OCI-LY7 (cell line): ENCODE measurements around the gene C16orf86. TPM values are rescaled to one million over a fixed set of nuclear protein-coding genes. Genes with fewer than 3 reads are reported as not detected.

ENCODE experiments used
- BruUV-seq: library from RNA; stranded (reverse); fragments of 400-500 nt; replicated peaks from 2 replicates; lab custom pipeline; 2021; lab: Mats Ljungman, UMichigan
- CTCF ChIA-PET: fragments of 300-600 bp; sonication (Branson Sonifier 250); formaldehyde crosslinking; loops from one replicate; lab custom pipeline; 2022; ENCODE audit warnings: antibody characterized with exemption; ENCODE audit not compliant: unreplicated experiment; lab: Charles Lee
- POLR2A ChIA-PET: fragments of 300-600 bp; sonication (Branson Sonifier 250); formaldehyde crosslinking; loops from one replicate; lab custom pipeline; 2022; ENCODE audit warnings: antibody characterized with exemption; lab: Charles Lee
- DNase-seq: peaks from one replicate; pipeline ENCODE4 v3.0.0-alpha.2; 2015; ENCODE audit warnings: low spot score
- H2AFZ ChIP-seq: fragments of 200-600 bp; sonication (generic), shearing (Covaris generic); 2 replicates; pipeline ENCODE4 v1.6.1; 2014; ENCODE audit warnings: mild to moderate bottlenecking, antibody characterized with exemption, low read length, moderate library complexity
- H3K27ac ChIP-seq: fragments of 200-600 bp; sonication (generic); 2 replicates; pipeline ENCODE4 v1.5.1; 2014; ENCODE audit warnings: mixed run types, low read depth, mild to moderate bottlenecking, moderate library complexity, low read length, inconsistent platforms; ENCODE audit not compliant: poor library complexity, severe bottlenecking
- H3K36me3 ChIP-seq: fragments of 200-600 bp; sonication (generic); 2 replicates; pipeline ENCODE4 v1.6.1; 2014; ENCODE audit warnings: mild to moderate bottlenecking, antibody characterized with exemption, low read length, moderate library complexity, mixed read lengths; ENCODE audit not compliant: insufficient read depth
- H3K4me1 ChIP-seq: fragments of 200-600 bp; sonication (generic); 2 replicates; pipeline ENCODE4 v1.5.1; 2014; ENCODE audit warnings: mild to moderate bottlenecking, low read length; ENCODE audit not compliant: insufficient read depth, poor library complexity, severe bottlenecking
- H3K4me2 ChIP-seq: fragments of 200-600 bp; sonication (generic); 2 replicates; pipeline ENCODE4 v1.6.1; 2014; ENCODE audit warnings: mild to moderate bottlenecking, low read length
- H3K4me3 ChIP-seq: fragments of 200-600 bp; sonication (generic); 2 replicates; pipeline ENCODE4 v1.5.1; 2014; ENCODE audit warnings: mild to moderate bottlenecking, low read depth, low read length; ENCODE audit not compliant: poor library complexity, severe bottlenecking
- H3K79me2 ChIP-seq: fragments of 200-600 bp; sonication (generic); 2 replicates; pipeline ENCODE4 v1.6.1; 2016; ENCODE audit warnings: low read depth, mild to moderate bottlenecking, low read length, moderate library complexity, mixed read lengths; ENCODE audit not compliant: insufficient read depth
- H3K9me2 ChIP-seq: fragments of 200-600 bp; sonication (generic); 2 replicates; pipeline ENCODE4 v1.6.1; 2016; ENCODE audit warnings: mild to moderate bottlenecking, low read length, mixed read lengths; ENCODE audit not compliant: insufficient read depth
- H3K9me3 ChIP-seq: fragments of 200-600 bp; sonication (generic); 2 replicates; pipeline ENCODE4 v1.6.1; 2014; ENCODE audit warnings: mild to moderate bottlenecking, mixed run types, low read length, mixed read lengths
- H4K20me1 ChIP-seq: fragments of 200-600 bp; sonication (generic); 2 replicates; pipeline ENCODE4 v1.6.1; 2014; ENCODE audit warnings: mild to moderate bottlenecking, antibody characterized with exemption, low read length, moderate library complexity, mixed read lengths; ENCODE audit not compliant: insufficient read depth
- EZH2phosphoT487 ChIP-seq: fragments of 200-600 bp; sonication (generic); IDR thresholded peaks from 2 replicates; pipeline ENCODE4 v1.6.1; 2018; ENCODE audit warnings: low read depth, borderline replicate concordance, mild to moderate bottlenecking, mixed run types, antibody characterized with exemption, low read length, moderate library complexity, mixed read lengths
- intact Hi-C: fragments of 100-400 bp; cut with micrococcal nuclease; formaldehyde crosslinking; loops from one replicate; pipeline ENCODE4 v1.10.0; 2022; ENCODE audit not compliant: unreplicated experiment
- total RNA-seq, 2 experiments: library from RNA; depleted of rRNA in 1 of 2; stranded (reverse); fragments of >200 nt in 1 of 2; shearing (Covaris generic) in 1 of 2; gene quantifications; 2 replicates each; pipeline ENCODE4 v1.2.3, GENCODE V29; 2014 to 2022
- TF ChIP-seq, protein P1 (sequence below): fragments of 200-600 bp; sonication (generic); conservative IDR thresholded peaks from 2 replicates; pipeline ENCODE4 v1.5.1; 2014; ENCODE audit warnings: mild to moderate bottlenecking, antibody characterized with exemption, low read length, moderate library complexity, mixed read lengths

Gene C16orf86
- total RNA-seq, 2 experiments from 2014 or later = 4.7 to 7.8 TPM

DNA sequence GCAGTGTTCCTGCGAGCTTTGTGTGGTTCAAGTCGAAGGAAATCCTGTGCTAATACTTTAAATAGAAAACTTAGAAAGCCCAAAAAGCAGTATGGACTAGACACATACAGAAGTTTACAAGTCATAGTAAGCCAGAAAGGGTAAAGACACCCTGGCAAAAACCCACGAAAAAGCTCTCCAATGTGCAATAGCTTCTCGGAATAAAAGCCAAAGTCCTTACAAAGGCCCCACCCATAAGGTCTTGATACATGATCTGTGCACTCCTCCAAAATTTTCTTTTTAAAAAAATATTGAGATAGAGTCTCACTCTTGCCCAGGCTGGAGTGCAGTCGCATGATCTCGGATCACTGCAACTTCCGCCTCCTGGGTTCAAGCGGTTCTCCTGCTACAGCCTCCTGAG, 10.3 kb downstream of the C16orf86 start:
- POLR2A ChIA-PET = interaction anchor here (1.2 kb wide), 1 partner anchor 16 kb away, joined by 3 read pairs; no protein-coding TSS in a partner anchor
- no peaks in the 10 kb centered on the region for H3K4me1 ChIP-seq
- intact Hi-C loops = loop anchor here (10.0 kb wide), 1 partner anchor 368 kb away; no protein-coding TSS in a partner anchor
- no peak for DNase-seq
- no peak overlapping the region for H3K4me3 ChIP-seq
- no peaks in the 10 kb centered on the region for H3K36me3 ChIP-seq
- no peaks in the 10 kb centered on the region for H3K9me3 ChIP-seq
- TF ChIP-seq EZH2phosphoT487 = no peak
- TF ChIP-seq, protein P1, sequence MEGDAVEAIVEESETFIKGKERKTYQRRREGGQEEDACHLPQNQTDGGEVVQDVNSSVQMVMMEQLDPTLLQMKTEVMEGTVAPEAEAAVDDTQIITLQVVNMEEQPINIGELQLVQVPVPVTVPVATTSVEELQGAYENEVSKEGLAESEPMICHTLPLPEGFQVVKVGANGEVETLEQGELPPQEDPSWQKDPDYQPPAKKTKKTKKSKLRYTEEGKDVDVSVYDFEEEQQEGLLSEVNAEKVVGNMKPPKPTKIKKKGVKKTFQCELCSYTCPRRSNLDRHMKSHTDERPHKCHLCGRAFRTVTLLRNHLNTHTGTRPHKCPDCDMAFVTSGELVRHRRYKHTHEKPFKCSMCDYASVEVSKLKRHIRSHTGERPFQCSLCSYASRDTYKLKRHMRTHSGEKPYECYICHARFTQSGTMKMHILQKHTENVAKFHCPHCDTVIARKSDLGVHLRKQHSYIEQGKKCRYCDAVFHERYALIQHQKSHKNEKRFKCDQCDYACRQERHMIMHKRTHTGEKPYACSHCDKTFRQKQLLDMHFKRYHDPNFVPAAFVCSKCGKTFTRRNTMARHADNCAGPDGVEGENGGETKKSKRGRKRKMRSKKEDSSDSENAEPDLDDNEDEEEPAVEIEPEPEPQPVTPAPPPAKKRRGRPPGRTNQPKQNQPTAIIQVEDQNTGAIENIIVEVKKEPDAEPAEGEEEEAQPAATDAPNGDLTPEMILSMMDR = no peak
- no peaks in the 10 kb centered on the region for H3K9me2 ChIP-seq
- H4K20me1 ChIP-seq = no peaks in the 10 kb centered on the region
- no peak overlapping the region for H2AFZ ChIP-seq
- no TSS peak for BruUV-seq
- H3K27ac ChIP-seq = no peak overlapping the region
- CTCF ChIA-PET = no interaction called here
- H3K4me2 ChIP-seq = no peak overlapping the region
- H3K79me2 ChIP-seq = no peaks in the 10 kb centered on the region

DNA sequence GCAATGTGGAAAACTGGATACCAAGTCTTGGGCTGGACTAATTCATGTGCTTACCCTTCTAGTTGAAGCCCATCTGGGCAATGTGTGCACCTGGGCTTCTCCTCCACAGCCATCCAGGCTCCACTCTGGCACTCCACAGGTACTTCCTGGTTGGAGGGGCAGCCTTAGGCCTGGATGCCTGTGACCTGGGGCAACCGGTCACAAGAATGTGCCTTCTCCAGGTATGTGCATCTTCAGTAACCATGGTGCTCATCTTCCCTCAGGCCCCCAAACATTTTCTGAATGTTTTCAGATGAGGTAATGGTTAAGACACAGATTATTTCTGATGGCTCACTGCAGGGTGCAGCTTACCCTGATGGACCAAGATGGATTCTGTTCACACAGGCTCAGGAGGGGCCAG, 11.1 kb downstream of the C16orf86 start:
- no peaks in the 10 kb centered on the region for H3K79me2 ChIP-seq
- BruUV-seq = no TSS peak
- H3K36me3 ChIP-seq = no peaks in the 10 kb centered on the region
- no peaks in the 10 kb centered on the region for H4K20me1 ChIP-seq
- no peak for DNase-seq
- intact Hi-C loops = loop anchor here (10.0 kb wide), 1 partner anchor 367 kb away; no protein-coding TSS in a partner anchor
- TF ChIP-seq EZH2phosphoT487 = no peak
- TF ChIP-seq, protein P1 = no peak
- no peaks in the 10 kb centered on the region for H3K4me1 ChIP-seq
- no peak overlapping the region for H3K4me3 ChIP-seq
- ChIA-PET POLR2A (interaction anchor here (0.7 kb wide), 2 partner anchors 56 to 99 kb away, joined by 3 to 7 read pairs; no protein-coding TSS in a partner anchor), CTCF (no interaction called here)
- H3K27ac ChIP-seq = no peak overlapping the region
- H3K9me3 ChIP-seq = no peaks in the 10 kb centered on the region
- H2AFZ ChIP-seq = no peak overlapping the region
- H3K9me2 ChIP-seq = no peaks in the 10 kb centered on the region
- no peak overlapping the region for H3K4me2 ChIP-seq

DNA sequence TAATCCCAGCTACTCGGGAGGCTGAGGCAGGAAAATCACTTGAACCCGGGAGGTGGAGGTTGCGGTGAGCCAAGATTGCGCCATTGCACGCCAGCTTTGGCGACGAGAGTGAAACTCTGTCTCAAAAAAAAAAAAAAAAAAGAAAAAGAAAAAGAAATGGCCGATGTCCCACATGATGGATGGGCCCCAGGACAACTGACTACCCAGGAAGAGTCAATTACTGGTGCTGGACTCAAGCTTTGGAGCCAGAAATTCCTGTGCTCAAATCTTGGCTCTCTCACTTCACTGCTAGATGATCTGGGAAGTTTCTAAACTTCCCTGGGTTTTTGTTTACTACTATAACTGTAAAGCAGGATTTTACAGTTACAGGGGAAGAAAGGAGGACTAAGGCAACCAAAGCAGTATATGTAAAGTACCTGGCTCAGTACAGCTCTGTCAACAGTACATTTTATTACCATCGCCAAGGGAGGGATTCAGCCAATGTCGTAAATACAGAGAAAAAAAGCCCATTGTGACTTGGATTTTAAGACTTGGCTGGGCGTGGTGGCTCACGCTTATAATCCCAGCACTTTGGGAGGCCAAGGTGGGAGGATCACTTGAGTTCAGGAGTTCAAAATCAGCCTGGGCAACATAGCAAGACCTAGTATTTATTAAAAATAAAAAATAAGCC, 11.9 kb downstream of the C16orf86 start:
- Histone ChIP-seq H3K79me2 (no peaks in the 10 kb centered on the region), H3K4me3 (no peak overlapping the region), H3K4me1 (no peaks in the 10 kb centered on the region), H4K20me1 (no peaks in the 10 kb centered on the region), H3K36me3 (peaks cover 4% of the 10 kb centered on the region; the same call in 1 of the 2 replicates), H3K4me2 (no peak overlapping the region), H2AFZ (no peak overlapping the region), H3K9me3 (no peaks in the 10 kb centered on the region), H3K9me2 (no peaks in the 10 kb centered on the region), H3K27ac (no peak overlapping the region)
- DNase-seq = no peak
- TF ChIP-seq, protein P1 = no peak
- TF ChIP-seq EZH2phosphoT487 = no peak
- POLR2A ChIA-PET = interaction anchor here (0.7 kb wide), 3 partner anchors 57 to 258 kb away, joined by 3 to 7 read pairs (median 6); no protein-coding TSS in a partner anchor
- intact Hi-C loops = loop anchor here (10.0 kb wide), 1 partner anchor 366 kb away; no protein-coding TSS in a partner anchor
- CTCF ChIA-PET = no interaction called here
- no TSS peak for BruUV-seq
